KMS-11 (cell line): Measurements from ENCODE around the gene RFESD.

Experiments used
- H2AFZ ChIP-seq: fragments of 200-600 bp; sonication (generic); 2 replicates; pipeline ENCODE4 v1.6.1; 2016; ENCODE audit warnings: antibody characterized with exemption, mixed run types, low read depth
- H3K27ac ChIP-seq: fragments of 200-600 bp; sonication (generic); 2 replicates; pipeline ENCODE4 v1.6.1; 2016; ENCODE audit warnings: mild to moderate bottlenecking, mixed run types
- H3K27me3 ChIP-seq: fragments of 200-600 bp; sonication (generic); 2 replicates; pipeline ENCODE4 v1.6.1; 2017; ENCODE audit warnings: mild to moderate bottlenecking, low read depth, mixed run types, moderate library complexity; ENCODE audit not compliant: insufficient read depth
- H3K36me3 ChIP-seq: fragments of 200-600 bp; sonication (generic); 2 replicates; pipeline ENCODE4 v1.6.1; 2017; ENCODE audit warnings: mild to moderate bottlenecking, mixed run types; ENCODE audit not compliant: insufficient read depth
- H3K4me1 ChIP-seq: fragments of 200-600 bp; sonication (generic); 2 replicates; pipeline ENCODE4 v1.6.1; 2016; ENCODE audit warnings: mild to moderate bottlenecking, low read depth, mixed run types; ENCODE audit not compliant: poor library complexity, severe bottlenecking
- H3K4me2 ChIP-seq: fragments of 200-600 bp; sonication (generic); 2 replicates; pipeline ENCODE4 v1.7.0; 2016; ENCODE audit warnings: mild to moderate bottlenecking, mixed run types
- H3K4me3 ChIP-seq: fragments of 200-600 bp; sonication (generic); IDR thresholded peaks from 2 replicates; pipeline ENCODE4 v1.6.1; 2017; ENCODE audit warnings: low read depth, low read length, mixed read lengths; ENCODE audit not compliant: insufficient read depth
- H3K79me2 ChIP-seq: fragments of 200-600 bp; sonication (generic); 2 replicates; pipeline ENCODE4 v1.6.1; 2016; ENCODE audit warnings: low read depth, mixed run types; ENCODE audit not compliant: insufficient read depth
- H3K9ac ChIP-seq: fragments of 200-600 bp; sonication (generic); 2 replicates; pipeline ENCODE4 v1.6.1; 2016; ENCODE audit warnings: mild to moderate bottlenecking, mixed run types
- H4K20me1 ChIP-seq: fragments of 200-600 bp; sonication (generic); 2 replicates; pipeline ENCODE4 v1.6.1; 2016; ENCODE audit warnings: mild to moderate bottlenecking, mixed run types; ENCODE audit not compliant: insufficient read depth
- CTCF ChIP-seq: fragments of 200-600 bp; sonication (generic); conservative IDR thresholded peaks from 2 replicates; pipeline ENCODE4 v1.6.1; 2017; ENCODE audit warnings: low read depth, mild to moderate bottlenecking, antibody characterized with exemption, low read length, moderate library complexity, mixed read lengths

The RFESD gene

GRCh38 chr5:95667678-95668077, 21.1 kb downstream of the RFESD start:
- TF ChIP-seq CTCF = no peak
- Histone ChIP-seq H3K36me3 (no peaks in the 10 kb centered on the region), H3K27me3 (no peaks in the 10 kb centered on the region), H3K4me2 (no peak overlapping the region), H3K9ac (no peak overlapping the region), H4K20me1 (no peaks in the 10 kb centered on the region), H3K27ac (no peak overlapping the region), H3K4me3 (no peak overlapping the region), H2AFZ (no peak overlapping the region), H3K79me2 (no peaks in the 10 kb centered on the region), H3K4me1 (peaks cover 12% of the 10 kb centered on the region)

- Histone ChIP-seq H3K27ac (no peak overlapping the region), H3K36me3 (no peaks in the 10 kb centered on the region)
- TF ChIP-seq CTCF = no peak
Observed at GRCh38 chr5:95668216-95668615, 21.6 kb downstream of the RFESD start.

GRCh38 chr5:95668728-95669127, 22.2 kb downstream of the RFESD start:
- no peak overlapping the region for H3K4me2 ChIP-seq
- TF ChIP-seq CTCF = no peak
- no peaks in the 10 kb centered on the region for H3K79me2 ChIP-seq
- no peak overlapping the region for H2AFZ ChIP-seq
- no peak overlapping the region for H3K9ac ChIP-seq
- peaks cover 11% of the 10 kb centered on the region for H3K4me1 ChIP-seq
- H3K4me3 ChIP-seq = no peak overlapping the region
- no peaks in the 10 kb centered on the region for H4K20me1 ChIP-seq
- H3K27me3 ChIP-seq = no peaks in the 10 kb centered on the region
- no peak overlapping the region for H3K27ac ChIP-seq
- H3K36me3 ChIP-seq = no peaks in the 10 kb centered on the region

More at GRCh38 chr5:95668216-95668615, 21.6 kb downstream of the RFESD start:
- Histone ChIP-seq H3K79me2 (no peaks in the 10 kb centered on the region), H3K4me1 (peaks cover 12% of the 10 kb centered on the region), H3K4me2 (no peak overlapping the region), H3K4me3 (no peak overlapping the region), H2AFZ (no peak overlapping the region), H3K9ac (no peak overlapping the region), H3K27me3 (no peaks in the 10 kb centered on the region), H4K20me1 (no peaks in the 10 kb centered on the region)

- Histone ChIP-seq H4K20me1 (no peaks in the 10 kb centered on the region), H2AFZ (no peak overlapping the region), H3K9ac (no peak overlapping the region), H3K36me3 (no peaks in the 10 kb centered on the region), H3K4me2 (no peak overlapping the region), H3K79me2 (no peaks in the 10 kb centered on the region), H3K27me3 (no peaks in the 10 kb centered on the region), H3K4me3 (no peak overlapping the region), H3K27ac (no peak overlapping the region), H3K4me1 (peaks cover 3% of the 10 kb centered on the region)
- TF ChIP-seq CTCF = no peak
Observed at GRCh38 chr5:95669540-95669939, 23.0 kb downstream of the RFESD start.

- Histone ChIP-seq H2AFZ (no peak overlapping the region), H3K9ac (no peak overlapping the region), H3K27me3 (no peaks in the 10 kb centered on the region), H3K27ac (no peak overlapping the region), H3K36me3 (no peaks in the 10 kb centered on the region), H3K4me1 (no peaks in the 10 kb centered on the region), H3K79me2 (no peaks in the 10 kb centered on the region), H4K20me1 (no peaks in the 10 kb centered on the region), H3K4me2 (no peak overlapping the region), H3K4me3 (no peak overlapping the region)
- no peak for TF ChIP-seq CTCF
Observed at GRCh38 chr5:95669985-95670384, 23.4 kb downstream of the RFESD start.
